GM21367 (cell line): ENCODE measurements around the gene PAFAH1B2.
"Not testable (repeated sequence)": the region's sequence is repeated elsewhere in the genome, so short reads cannot be mapped to it uniquely, and the experiment has no call there.

ENCODE experiments used
- ATAC-seq: cut with Tn5 transposase; IDR thresholded peaks from one replicate; pipeline ENCODE4 v1.9.1; 2021; ENCODE audit not compliant: unreplicated experiment

The PAFAH1B2 gene

GRCh38 chr11:117201658-117202305 lies 57.7 kb downstream of the PAFAH1B2 start:
- ATAC-seq, result no peak

- ATAC-seq, result no peak
Measured at GRCh38 chr11:117202386-117203068, 58.4 kb downstream of the PAFAH1B2 start.

- ATAC-seq, result no peak
Measured at GRCh38 chr11:117203069-117203407, 59.0 kb downstream of the PAFAH1B2 start.

GRCh38 chr11:117204283-117205080 lies 60.4 kb downstream of the PAFAH1B2 start:
- no peak for ATAC-seq

- ATAC-seq, result no peak
Measured at GRCh38 chr11:117205211-117205818, 61.2 kb downstream of the PAFAH1B2 start.

- ATAC-seq, result not testable (repeated sequence)
Measured at GRCh38 chr11:117206111-117206510, 62.0 kb downstream of the PAFAH1B2 start.

GRCh38 chr11:117206859-117207258 lies 62.8 kb downstream of the PAFAH1B2 start:
- ATAC-seq, result not testable (repeated sequence)

- ATAC-seq, result not testable (repeated sequence)
Measured at GRCh38 chr11:117207481-117207880, 63.4 kb downstream of the PAFAH1B2 start.

GRCh38 chr11:117208710-117209109 lies 64.6 kb downstream of the PAFAH1B2 start:
- ATAC-seq, result not testable (repeated sequence)

- ATAC-seq, result not testable (repeated sequence)
Measured at GRCh38 chr11:117209351-117210125, 65.5 kb downstream of the PAFAH1B2 start.

GRCh38 chr11:117210620-117211019 lies 66.5 kb downstream of the PAFAH1B2 start:
- ATAC-seq, result no peak

GRCh38 chr11:117212697-117213355 lies 68.7 kb downstream of the PAFAH1B2 start:
- no peak for ATAC-seq

- ATAC-seq, result no peak
Measured at GRCh38 chr11:117214404-117215110, 70.5 kb downstream of the PAFAH1B2 start.

- ATAC-seq, result no peak
Measured at GRCh38 chr11:117217141-117218084, 73.3 kb downstream of the PAFAH1B2 start.

- ATAC-seq, result no peak
Measured at GRCh38 chr11:117218133-117218915, 74.2 kb downstream of the PAFAH1B2 start.

- no peak for ATAC-seq
Measured at GRCh38 chr11:117219001-117219400, 74.9 kb downstream of the PAFAH1B2 start.

GRCh38 chr11:117219455-117219854 lies 75.4 kb downstream of the PAFAH1B2 start:
- no peak for ATAC-seq

GRCh38 chr11:117219995-117220394 lies 75.9 kb downstream of the PAFAH1B2 start:
- no peak for ATAC-seq
